ENCODE measurements around the gene ZNRD2.

The ZNRD2 gene

GRCh38 chr11:65553301-65554001 is 16.8 kb upstream of the ZNRD2 start:
- TF ChIP-seq CTCF (IDR thresholded peaks at IDR 0.05), result no peak

- no peak for TF ChIP-seq CTCF (IDR thresholded peaks at IDR 0.05)
Measured at GRCh38 chr11:65554057-65554818, 16.0 kb upstream of the ZNRD2 start.

- no peak for TF ChIP-seq CTCF (IDR thresholded peaks at IDR 0.05)
Measured at GRCh38 chr11:65554842-65555430, 15.3 kb upstream of the ZNRD2 start.

- no peak for TF ChIP-seq CTCF (IDR thresholded peaks at IDR 0.05)
Measured at GRCh38 chr11:65555693-65556231, 14.5 kb upstream of the ZNRD2 start.

GRCh38 chr11:65556470-65557279 is 13.6 kb upstream of the ZNRD2 start:
- no peak for TF ChIP-seq CTCF (IDR thresholded peaks at IDR 0.05)

- TF ChIP-seq CTCF (IDR thresholded peaks at IDR 0.05), result no peak
Measured at GRCh38 chr11:65557280-65558001, 12.8 kb upstream of the ZNRD2 start.
